ENCODE data around the gene TCAF1.

The TCAF1 gene

GRCh38 chr7:143931739-143932138 is 29.8 kb upstream of the TCAF1 start:
- Histone ChIP-seq H2BK15ac (ENCODE audit: low read length) (no peak overlapping the region), H3K36me3 (replicated peaks in 1 of 2; ENCODE audit: control insufficient read depth in 2 of 2, insufficient read depth in 2 of 2, low read length in 2 of 2) (no peaks in the 10 kb centered on the region)

DNA sequence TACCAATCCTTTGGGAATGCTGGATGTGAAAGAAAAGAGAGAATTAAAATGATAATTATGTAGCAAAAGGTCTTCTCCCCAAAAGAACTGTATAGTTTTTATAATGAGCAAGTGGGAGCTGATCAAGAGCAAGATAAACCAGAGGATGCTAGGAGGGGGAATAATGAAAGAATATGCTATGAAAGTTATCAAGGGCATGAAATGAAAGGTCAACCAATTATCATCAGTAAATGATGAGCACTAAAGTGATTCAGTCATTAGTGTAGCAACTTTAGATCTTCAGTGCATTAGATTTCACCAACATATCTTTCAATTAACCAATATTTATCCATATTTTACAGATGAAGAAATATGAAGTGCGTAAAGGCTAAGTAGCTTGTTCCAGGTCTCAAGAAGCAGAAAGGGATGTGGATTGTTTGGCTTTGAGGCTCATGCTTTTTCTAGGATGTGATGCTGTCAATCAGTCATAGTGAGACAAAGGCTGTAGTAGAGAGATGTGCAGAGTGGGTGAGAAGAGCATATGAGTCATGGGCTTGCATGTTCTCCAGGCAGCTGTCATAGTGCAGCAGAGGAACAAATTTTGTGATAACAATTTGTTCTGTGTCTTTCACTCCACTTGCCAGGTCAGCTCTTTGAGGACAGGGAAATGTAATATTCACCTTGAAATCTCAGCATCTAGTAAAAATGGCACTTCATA is 27.4 kb upstream of the TCAF1 start:
- Histone ChIP-seq H3K79me1 (ENCODE audit: low read depth, low read length) (no peaks in the 10 kb centered on the region), H3K4ac (ENCODE audit: low read length) (no peak overlapping the region), H3K4me3 (ENCODE audit: low read length in 2 of 2) (no peak overlapping the region), H3K18ac (ENCODE audit: low read length) (no peak overlapping the region), H3K27me3 (ENCODE audit: control insufficient read depth in 3 of 3, insufficient read depth in 3 of 3, low read depth in 1 of 3, low read length in 3 of 3) (no peaks in the 10 kb centered on the region), H2AFZ (ENCODE audit: low read length) (no peak overlapping the region), H3K23ac (ENCODE audit: low read depth, low read length, poor library complexity) (no peak overlapping the region), H3K4me1 (ENCODE audit: control insufficient read depth in 2 of 2, insufficient read depth in 1 of 2, low read depth in 1 of 2, low read length in 2 of 2) (no peaks in the 10 kb centered on the region), H3K9me3 (replicated peaks in 1 of 2; ENCODE audit: control insufficient read depth in 2 of 2, insufficient read depth in 1 of 2, low read depth in 1 of 2, low read length in 2 of 2) (no peaks in the 10 kb centered on the region), H4K91ac (ENCODE audit: low read depth, low read length, poor library complexity) (no peak overlapping the region), H2BK5ac (ENCODE audit: low read length) (no peak overlapping the region), H3K14ac (ENCODE audit: low read length) (no peak overlapping the region), H2BK120ac (ENCODE audit: low read depth, low read length) (no peak overlapping the region), H2BK15ac (ENCODE audit: low read length) (no peak overlapping the region), H4K8ac (ENCODE audit: low read depth, low read length) (no peak overlapping the region), H3K27ac (replicated peaks; ENCODE audit: low read length) (no peak overlapping the region), H2AK5ac (ENCODE audit: low read depth, low read length) (no peak overlapping the region), H3K9ac (ENCODE audit: low read depth, low read length, poor library complexity) (no peak overlapping the region), H2BK12ac (ENCODE audit: low read length) (no peak overlapping the region), H3K4me2 (ENCODE audit: insufficient read depth, low read length, poor library complexity, severe bottlenecking) (no peak overlapping the region), H3K36me3 (replicated peaks in 1 of 2; ENCODE audit: control insufficient read depth in 2 of 2, insufficient read depth in 2 of 2, low read length in 2 of 2) (no peaks in the 10 kb centered on the region)
- WGBS, 2 donors (ENCODE audit: extremely low coverage in 2 of 2, insufficient read length in 2 of 2, insufficient replicate concordance in 1 of 2) = no CpG with 5 or more reads among the region's 1 CpG
- DNase-seq (ENCODE audit: low spot score) = no peak

More at GRCh38 chr7:143931739-143932138, 29.8 kb upstream of the TCAF1 start:
- Histone ChIP-seq H3K18ac (ENCODE audit: low read length) (no peak overlapping the region), H3K23ac (ENCODE audit: low read depth, low read length, poor library complexity) (no peak overlapping the region), H2BK12ac (ENCODE audit: low read length) (no peak overlapping the region), H2AFZ (ENCODE audit: low read length) (no peak overlapping the region), H3K27ac (replicated peaks; ENCODE audit: low read length) (no peak overlapping the region), H3K4me2 (ENCODE audit: insufficient read depth, low read length, poor library complexity, severe bottlenecking) (no peak overlapping the region), H2BK120ac (ENCODE audit: low read depth, low read length) (no peak overlapping the region), H4K8ac (ENCODE audit: low read depth, low read length) (no peak overlapping the region), H3K79me1 (ENCODE audit: low read depth, low read length) (no peaks in the 10 kb centered on the region), H3K9me3 (replicated peaks in 1 of 2; ENCODE audit: control insufficient read depth in 2 of 2, insufficient read depth in 1 of 2, low read depth in 1 of 2, low read length in 2 of 2) (no peaks in the 10 kb centered on the region), H3K9ac (ENCODE audit: low read depth, low read length, poor library complexity) (no peak overlapping the region), H3K4ac (ENCODE audit: low read length) (no peak overlapping the region), H3K27me3 (ENCODE audit: control insufficient read depth in 3 of 3, insufficient read depth in 3 of 3, low read depth in 1 of 3, low read length in 3 of 3) (no peaks in the 10 kb centered on the region), H2AK5ac (ENCODE audit: low read depth, low read length) (no peak overlapping the region), H4K91ac (ENCODE audit: low read depth, low read length, poor library complexity) (no peak overlapping the region), H2BK5ac (ENCODE audit: low read length) (no peak overlapping the region), H3K14ac (ENCODE audit: low read length) (no peak overlapping the region), H3K4me1 (ENCODE audit: control insufficient read depth in 2 of 2, insufficient read depth in 1 of 2, low read depth in 1 of 2, low read length in 2 of 2) (no peaks in the 10 kb centered on the region), H3K4me3 (ENCODE audit: low read length in 2 of 2) (no peak overlapping the region)
- no peak for DNase-seq (ENCODE audit: low spot score)

DNA sequence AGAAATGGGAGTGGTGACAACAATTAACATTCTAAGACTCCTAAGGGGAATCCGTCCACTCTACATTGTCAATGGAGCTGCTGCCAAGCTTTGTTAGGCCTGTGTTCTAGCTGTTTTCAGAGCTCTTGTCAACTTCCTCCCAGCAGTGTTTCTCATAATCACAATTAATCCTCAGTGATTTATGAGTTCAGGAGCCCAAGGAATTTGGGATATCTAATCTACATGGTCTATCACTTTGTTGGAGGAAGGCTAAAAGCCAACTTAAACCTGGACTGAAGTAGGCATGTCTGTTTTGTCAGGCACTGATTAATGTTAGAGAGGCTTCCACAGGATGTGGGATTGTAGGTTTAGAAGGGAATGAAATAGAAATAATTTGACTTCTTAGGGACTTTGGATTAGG is 22.9 kb upstream of the TCAF1 start:
- no peaks in the 10 kb centered on the region for H3K36me3 ChIP-seq (replicated peaks in 1 of 2; ENCODE audit: control insufficient read depth in 2 of 2, insufficient read depth in 2 of 2, low read length in 2 of 2)
- WGBS, 2 donors (ENCODE audit: extremely low coverage in 2 of 2, insufficient read length in 2 of 2, insufficient replicate concordance in 1 of 2) = no CpG with 5 or more reads among the region's 1 CpG

DNA sequence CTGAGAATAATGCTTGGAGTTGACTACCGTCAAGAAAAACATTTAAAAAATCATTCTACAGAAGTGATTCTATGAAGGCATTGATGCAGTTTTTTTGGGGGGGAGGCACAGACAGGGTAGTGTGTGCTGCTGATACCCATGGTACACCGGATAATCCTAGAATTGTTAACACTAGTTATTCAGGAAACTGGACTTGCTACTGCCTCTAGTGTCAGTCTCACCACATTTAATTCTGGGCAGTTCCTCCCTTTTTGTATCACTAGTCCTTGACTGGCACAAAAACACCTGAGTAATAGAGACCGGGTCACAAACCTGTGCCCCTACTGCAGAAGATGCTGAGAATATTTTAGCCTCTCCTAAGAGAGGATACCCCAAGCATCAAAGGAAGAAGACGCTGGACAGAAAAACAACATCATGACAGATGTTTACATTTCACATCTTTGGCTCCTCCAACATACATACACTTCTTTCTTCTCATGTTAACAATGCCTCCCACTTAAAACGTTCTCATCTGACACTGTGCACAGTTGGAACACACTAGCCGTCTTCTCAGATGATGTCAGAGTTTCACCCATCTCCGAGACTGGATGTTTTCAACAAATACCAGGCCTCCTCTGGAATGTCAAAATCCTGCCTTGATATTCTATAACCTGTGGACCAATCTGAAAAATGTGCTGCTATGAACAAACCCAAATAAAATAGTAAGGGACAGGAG is 13.1 kb upstream of the TCAF1 start:
- Histone ChIP-seq H3K18ac (ENCODE audit: low read length) (no peak overlapping the region), H3K4me3 (ENCODE audit: low read length in 2 of 2) (no peak overlapping the region), H4K8ac (ENCODE audit: low read depth, low read length) (no peak overlapping the region), H3K27me3 (ENCODE audit: control insufficient read depth in 3 of 3, insufficient read depth in 3 of 3, low read depth in 1 of 3, low read length in 3 of 3) (peaks cover 0 to 8% (median 0%) of the 10 kb centered on the region in 3 experiments), H4K91ac (ENCODE audit: low read depth, low read length, poor library complexity) (no peak overlapping the region), H2AFZ (ENCODE audit: low read length) (no peak overlapping the region), H3K14ac (ENCODE audit: low read length) (no peak overlapping the region), H3K9me3 (replicated peaks in 1 of 2; ENCODE audit: control insufficient read depth in 2 of 2, insufficient read depth in 1 of 2, low read depth in 1 of 2, low read length in 2 of 2) (no peaks in the 10 kb centered on the region), H3K9ac (ENCODE audit: low read depth, low read length, poor library complexity) (no peak overlapping the region), H2BK12ac (ENCODE audit: low read length) (no peak overlapping the region), H3K23ac (ENCODE audit: low read depth, low read length, poor library complexity) (no peak overlapping the region), H2BK120ac (ENCODE audit: low read depth, low read length) (no peak overlapping the region), H3K79me1 (ENCODE audit: low read depth, low read length) (no peaks in the 10 kb centered on the region), H2BK5ac (ENCODE audit: low read length) (no peak overlapping the region), H3K36me3 (replicated peaks in 1 of 2; ENCODE audit: control insufficient read depth in 2 of 2, insufficient read depth in 2 of 2, low read length in 2 of 2) (no peaks in the 10 kb centered on the region), H2AK5ac (ENCODE audit: low read depth, low read length) (no peak overlapping the region), H3K4ac (ENCODE audit: low read length) (no peak overlapping the region), H3K4me2 (ENCODE audit: insufficient read depth, low read length, poor library complexity, severe bottlenecking) (no peak overlapping the region), H3K27ac (replicated peaks; ENCODE audit: low read length) (no peak overlapping the region), H2BK15ac (ENCODE audit: low read length) (no peak overlapping the region), H3K4me1 (ENCODE audit: control insufficient read depth in 2 of 2, insufficient read depth in 1 of 2, low read depth in 1 of 2, low read length in 2 of 2) (no peaks in the 10 kb centered on the region)
- no peak for DNase-seq (ENCODE audit: low spot score)
- no CpG with 5 or more reads among the region's 7 CpGs for WGBS, 2 donors (ENCODE audit: extremely low coverage in 2 of 2, insufficient read length in 2 of 2, insufficient replicate concordance in 1 of 2)

More for the DNA sequence above, 22.9 kb upstream of the TCAF1 start:
- Histone ChIP-seq H3K14ac (ENCODE audit: low read length) (no peak overlapping the region), H3K27ac (replicated peaks; ENCODE audit: low read length) (no peak overlapping the region), H4K8ac (ENCODE audit: low read depth, low read length) (no peak overlapping the region), H2BK15ac (ENCODE audit: low read length) (no peak overlapping the region), H3K4ac (ENCODE audit: low read length) (no peak overlapping the region), H3K4me1 (ENCODE audit: control insufficient read depth in 2 of 2, insufficient read depth in 1 of 2, low read depth in 1 of 2, low read length in 2 of 2) (no peaks in the 10 kb centered on the region), H3K79me1 (ENCODE audit: low read depth, low read length) (no peaks in the 10 kb centered on the region), H3K23ac (ENCODE audit: low read depth, low read length, poor library complexity) (no peak overlapping the region), H4K91ac (ENCODE audit: low read depth, low read length, poor library complexity) (no peak overlapping the region), H3K4me2 (ENCODE audit: insufficient read depth, low read length, poor library complexity, severe bottlenecking) (no peak overlapping the region), H2BK12ac (ENCODE audit: low read length) (no peak overlapping the region), H3K9ac (ENCODE audit: low read depth, low read length, poor library complexity) (no peak overlapping the region), H2AK5ac (ENCODE audit: low read depth, low read length) (no peak overlapping the region), H2BK5ac (ENCODE audit: low read length) (no peak overlapping the region), H3K27me3 (ENCODE audit: control insufficient read depth in 3 of 3, insufficient read depth in 3 of 3, low read depth in 1 of 3, low read length in 3 of 3) (no peaks in the 10 kb centered on the region), H2AFZ (ENCODE audit: low read length) (no peak overlapping the region), H3K4me3 (ENCODE audit: low read length in 2 of 2) (no peak overlapping the region), H3K9me3 (replicated peaks in 1 of 2; ENCODE audit: control insufficient read depth in 2 of 2, insufficient read depth in 1 of 2, low read depth in 1 of 2, low read length in 2 of 2) (no peaks in the 10 kb centered on the region), H3K18ac (ENCODE audit: low read length) (no peak overlapping the region), H2BK120ac (ENCODE audit: low read depth, low read length) (no peak overlapping the region)
- no peak for DNase-seq (ENCODE audit: low spot score)

All from neuronal stem cell (in vitro differentiated cells).